Testis (tissue), 3 donors: ENCODE measurements around the gene UBAC1. TPM values are rescaled to one million over a fixed set of nuclear protein-coding genes. Genes with fewer than 3 reads are reported as not detected.

Source experiments
- DNase-seq: peaks from one replicate; pipeline ENCODE4 v3.0.0-alpha.2; 2019
- H3K27ac ChIP-seq, 2 donors: fragments of 200-600 bp; sonication (generic); one replicate each; pipeline ENCODE4 v1.5.1; 2019
- H3K27me3 ChIP-seq: fragments of 200-600 bp; sonication (generic); one replicate; pipeline ENCODE4 v1.5.1; 2019
- H3K36me3 ChIP-seq: fragments of 200-600 bp; sonication (generic); one replicate; pipeline ENCODE4 v1.5.1; 2017; ENCODE audit warnings: low read depth; ENCODE audit errors: missing control alignments
- H3K4me1 ChIP-seq: fragments of 200-600 bp; sonication (generic); one replicate; pipeline ENCODE4 v1.5.1; 2019
- H3K4me3 ChIP-seq, 2 donors: fragments of 200-600 bp; sonication (generic); one replicate each; pipeline ENCODE4 v1.5.1; 2017 to 2019
- H3K9me3 ChIP-seq: fragments of 200-600 bp; sonication (generic); one replicate; pipeline ENCODE4 v1.5.1; 2017
- POLR2A ChIP-seq: fragments of 450-650 bp; IDR thresholded peaks from one replicate; pipeline ENCODE4 v1.6.1; 2017; ENCODE audit warnings: antibody characterized with exemption, mild to moderate bottlenecking, moderate library complexity
- WGBS, 2 donors: methylation state at CpG; one replicate each; pipeline ENCODE4 v1.1.5; 2018; 5-methylcytosine and 5-hydroxymethylcytosine counted together
- intact Hi-C: fragments of 100-400 bp; cut with DNase I; formaldehyde crosslinking; loops from one replicate; pipeline ENCODE4 v1.15.1; 2023; ENCODE audit warnings: low total_unique reads
- polyA plus RNA-seq: library from polyadenylated mRNA; stranded (reverse); fragments of 350-450 nt; fragmentation: Illumina TruSeq; extraction: RNeasy Lipid Tissue Mini Kit (QIAGEN cat#74804); gene quantifications from one replicate; pipeline ENCODE4 v1.2.3, GENCODE V29; 2014; ENCODE audit warnings: low read depth, low replicate concordance; ENCODE audit not compliant: insufficient read depth
- total RNA-seq, 2 donors: library from RNA; depleted of rRNA; stranded (reverse); fragments of >200 nt; gene quantifications; one replicate each; pipeline ENCODE4 v1.2.3, GENCODE V29; 2016
- TF ChIP-seq, protein P1 (sequence below), 3 experiments: fragments of 450-650 bp in 2 of 3; fragments of 200-600 bp in 1 of 3; sonication (generic) in 1 of 3; IDR thresholded peaks; one replicate each; pipeline ENCODE4 v1.5.1; 2016 to 2019; ENCODE audit warnings: antibody characterized with exemption in 3 of 3, mild to moderate bottlenecking in 2 of 3, moderate library complexity in 1 of 3

UBAC1 gene
- total and polyA plus RNA-seq, 3 donors from 2014 or later: 82.2 to 99.5 (median 92.5) TPM

DNA sequence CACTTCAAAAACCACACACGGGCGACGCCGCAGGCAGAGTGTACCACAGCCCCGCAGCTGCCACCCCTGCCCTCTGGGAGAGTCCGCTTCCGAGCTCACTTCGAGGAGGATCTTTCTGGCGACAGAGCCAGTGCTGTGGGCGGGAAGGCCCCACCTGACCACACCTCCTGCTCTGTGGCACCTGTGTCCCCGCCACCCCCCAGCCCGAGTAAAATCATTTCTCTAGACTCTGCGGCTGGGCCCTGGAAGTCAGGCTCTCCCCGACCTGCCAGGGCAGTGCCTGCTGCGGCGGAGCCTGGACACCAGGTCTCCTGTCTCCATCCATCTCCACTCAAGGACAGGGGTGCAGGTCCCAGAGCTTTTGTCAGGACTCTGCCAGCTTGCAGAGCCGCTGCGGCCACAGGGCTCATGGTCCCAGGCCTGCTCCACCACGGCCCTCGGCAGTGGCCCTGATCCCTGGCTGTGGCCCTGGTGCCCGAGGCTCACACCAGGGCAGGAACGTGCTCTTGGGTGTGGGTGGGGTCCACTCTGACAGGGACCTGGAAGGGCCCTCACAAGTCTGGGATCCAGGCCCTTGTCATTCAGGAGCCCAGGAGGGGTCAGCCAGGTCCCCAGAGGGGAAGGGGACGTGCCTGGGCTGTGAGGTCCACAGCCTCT, 33.0 kb downstream of the UBAC1 start:
- no peaks in the 10 kb centered on the region for H3K36me3 ChIP-seq
- no peaks in the 10 kb centered on the region for H3K4me1 ChIP-seq
- no peaks in the 10 kb centered on the region for H3K9me3 ChIP-seq
- WGBS, 2 donors: 95% methylated on average over 23 of the region's 23 CpGs; no CpG with 5 or more reads in 1 of the 2 donors
- intact Hi-C loops: no loop called here
- H3K27ac ChIP-seq: no peak overlapping the region
- no peak overlapping the region for H3K4me3 ChIP-seq
- TF ChIP-seq POLR2A: no peak
- TF ChIP-seq, protein P1, sequence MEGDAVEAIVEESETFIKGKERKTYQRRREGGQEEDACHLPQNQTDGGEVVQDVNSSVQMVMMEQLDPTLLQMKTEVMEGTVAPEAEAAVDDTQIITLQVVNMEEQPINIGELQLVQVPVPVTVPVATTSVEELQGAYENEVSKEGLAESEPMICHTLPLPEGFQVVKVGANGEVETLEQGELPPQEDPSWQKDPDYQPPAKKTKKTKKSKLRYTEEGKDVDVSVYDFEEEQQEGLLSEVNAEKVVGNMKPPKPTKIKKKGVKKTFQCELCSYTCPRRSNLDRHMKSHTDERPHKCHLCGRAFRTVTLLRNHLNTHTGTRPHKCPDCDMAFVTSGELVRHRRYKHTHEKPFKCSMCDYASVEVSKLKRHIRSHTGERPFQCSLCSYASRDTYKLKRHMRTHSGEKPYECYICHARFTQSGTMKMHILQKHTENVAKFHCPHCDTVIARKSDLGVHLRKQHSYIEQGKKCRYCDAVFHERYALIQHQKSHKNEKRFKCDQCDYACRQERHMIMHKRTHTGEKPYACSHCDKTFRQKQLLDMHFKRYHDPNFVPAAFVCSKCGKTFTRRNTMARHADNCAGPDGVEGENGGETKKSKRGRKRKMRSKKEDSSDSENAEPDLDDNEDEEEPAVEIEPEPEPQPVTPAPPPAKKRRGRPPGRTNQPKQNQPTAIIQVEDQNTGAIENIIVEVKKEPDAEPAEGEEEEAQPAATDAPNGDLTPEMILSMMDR (IDR thresholded peaks at IDR 0.05): no peak
- DNase-seq: no peak
- H3K27me3 ChIP-seq: no peaks in the 10 kb centered on the region

DNA sequence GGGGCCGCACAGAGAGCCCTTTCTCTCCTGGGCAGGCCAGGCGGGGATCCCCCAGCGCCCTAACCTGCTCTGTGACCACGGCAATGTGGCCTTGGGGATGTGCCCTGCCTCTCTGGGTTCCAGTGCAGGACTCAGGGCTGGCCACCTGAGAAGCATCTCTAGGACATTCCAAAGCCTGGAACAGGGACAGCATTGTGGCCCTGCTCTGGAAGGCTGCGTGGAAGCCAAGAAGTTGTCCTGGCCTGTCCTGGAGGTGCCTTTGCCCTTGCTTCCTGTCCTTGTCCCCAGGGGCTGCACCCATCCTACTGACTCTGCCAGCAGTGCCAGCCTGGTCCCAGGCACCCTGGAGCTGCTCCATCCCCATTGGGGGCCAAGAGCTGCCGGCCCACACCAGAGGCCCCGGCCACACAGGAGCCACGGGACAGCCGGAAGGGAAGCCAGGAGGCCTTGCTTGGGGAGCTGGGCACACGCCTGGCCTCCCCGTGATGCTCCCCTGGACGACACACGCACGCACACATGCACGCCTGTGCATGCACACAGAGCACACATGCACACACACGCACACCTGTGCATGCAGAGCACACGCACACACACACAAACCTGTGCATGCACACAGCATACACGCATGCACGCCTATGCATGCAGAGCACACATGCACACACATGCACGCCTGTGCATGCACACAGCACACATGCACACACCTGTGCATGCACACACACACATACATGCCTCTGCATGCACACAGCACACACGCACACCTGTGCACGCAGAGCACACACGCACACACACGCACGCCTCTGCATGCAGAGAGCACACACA, 33.8 kb downstream of the UBAC1 start:
- Histone ChIP-seq H3K9me3 (no peaks in the 10 kb centered on the region), H3K36me3 (no peaks in the 10 kb centered on the region), H3K4me1 (no peaks in the 10 kb centered on the region), H3K4me3 (no peak overlapping the region), H3K27ac (no peak overlapping the region), H3K27me3 (no peaks in the 10 kb centered on the region)
- WGBS, 2 donors: 91 to 92% methylated on average over 10 to 25 of the region's 25 CpGs
- intact Hi-C loops: no loop called here
- TF ChIP-seq, protein P1 (IDR thresholded peaks at IDR 0.05): no peak
- no peak for TF ChIP-seq POLR2A
- no peak for DNase-seq

DNA sequence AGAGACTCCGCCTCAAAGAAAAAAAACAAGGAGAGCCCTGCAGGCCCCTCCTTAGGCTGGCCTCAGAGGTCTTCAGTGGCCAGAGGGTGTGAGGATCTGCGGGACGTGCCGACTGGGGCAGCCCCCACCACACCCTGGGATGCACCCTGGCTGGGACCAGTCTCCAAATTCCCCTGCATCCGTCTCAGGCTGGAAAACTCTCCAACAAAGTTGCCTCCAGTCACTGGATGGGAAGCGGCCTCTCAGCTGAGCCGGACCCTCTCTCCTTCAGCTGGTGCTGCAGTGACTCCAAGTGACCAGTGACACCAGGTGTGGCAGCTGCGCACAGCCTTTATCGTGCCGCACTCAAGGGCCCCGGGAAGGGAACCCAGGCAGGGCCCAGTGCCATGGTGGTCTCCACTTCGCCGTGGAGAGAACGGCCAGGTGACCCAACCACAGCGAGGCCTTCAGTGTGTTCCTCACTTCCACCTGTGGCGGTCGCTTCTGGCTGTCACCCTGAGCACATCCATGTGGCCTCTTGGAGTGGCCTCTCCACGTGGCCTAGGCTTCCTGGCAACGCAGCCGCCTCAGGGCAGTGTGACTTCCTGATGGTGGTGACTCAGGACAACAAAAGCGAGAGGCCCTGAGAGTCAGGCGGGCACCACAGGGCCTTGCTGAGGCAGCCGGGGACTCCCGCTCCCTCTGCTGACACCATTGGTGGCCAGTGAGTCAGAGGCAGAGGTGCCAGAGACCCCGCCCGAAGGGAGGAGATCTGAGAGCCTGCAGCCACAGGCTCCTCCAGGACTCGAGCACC, 34.6 kb downstream of the UBAC1 start:
- Histone ChIP-seq H3K4me3 (no peak overlapping the region), H3K9me3 (no peaks in the 10 kb centered on the region), H3K27ac (no peak overlapping the region), H3K4me1 (no peaks in the 10 kb centered on the region), H3K36me3 (no peaks in the 10 kb centered on the region), H3K27me3 (no peaks in the 10 kb centered on the region)
- intact Hi-C loops: no loop called here
- DNase-seq: no peak
- TF ChIP-seq, protein P1 (IDR thresholded peaks at IDR 0.05): no peak
- TF ChIP-seq POLR2A: no peak
- 76 to 84% methylated on average over 8 to 27 of the region's 27 CpGs for WGBS, 2 donors

DNA sequence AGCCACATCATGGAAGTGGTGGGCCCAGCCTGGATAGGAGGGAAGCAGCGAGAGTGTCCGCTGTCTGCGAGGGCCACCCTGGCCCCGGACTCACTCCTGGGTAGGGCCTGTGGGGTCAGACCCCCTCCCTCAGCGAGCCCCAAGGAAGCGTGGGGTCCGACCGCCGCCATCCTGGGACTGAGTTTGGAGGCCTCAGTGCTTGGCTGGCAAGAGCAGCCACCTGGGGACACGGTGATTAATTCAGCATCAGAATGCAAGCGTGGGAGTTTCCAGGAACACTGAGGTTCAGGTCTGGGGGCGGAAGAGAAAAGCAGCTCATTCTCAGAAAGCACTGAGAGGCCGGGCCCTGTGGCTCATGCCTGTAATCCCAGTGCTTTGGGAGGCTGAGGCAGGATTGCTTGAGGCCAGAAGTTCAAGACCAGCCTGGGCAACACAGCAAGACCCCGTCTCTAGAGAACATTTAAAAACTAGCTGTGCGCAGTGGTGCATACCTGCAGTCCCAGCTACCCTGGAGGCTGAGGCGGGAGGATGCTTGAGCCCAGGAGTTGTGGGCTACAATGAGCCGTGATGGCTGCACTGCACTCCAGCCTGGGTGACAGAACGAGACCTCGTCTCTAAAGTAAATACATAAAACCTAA, 35.6 kb downstream of the UBAC1 start:
- H3K27me3 ChIP-seq: no peaks in the 10 kb centered on the region
- H3K9me3 ChIP-seq: no peaks in the 10 kb centered on the region
- WGBS, 2 donors: 78 to 89% methylated on average over 5 to 19 of the region's 19 CpGs
- TF ChIP-seq, protein P1 (IDR thresholded peaks at IDR 0.05): no peak
- no peak for TF ChIP-seq POLR2A
- H3K4me1 ChIP-seq: no peaks in the 10 kb centered on the region
- no peaks in the 10 kb centered on the region for H3K36me3 ChIP-seq
- DNase-seq: no peak
- intact Hi-C loops: no loop called here
- H3K27ac ChIP-seq: no peak overlapping the region
- H3K4me3 ChIP-seq: no peak overlapping the region
